Gastroesophageal sphincter (tissue), 3 donors: Measurements from ENCODE around the gene KRT82.

Experiments
- CTCF ChIP-seq, 4 experiments: fragments of 200-600 bp in 2 of 4; fragments of 450-650 bp in 2 of 4; sonication (generic) in 1 of 4; IDR thresholded peaks; one replicate each; pipeline ENCODE4 v1.5.1; 2017 to 2019; ENCODE audit warnings: antibody characterized with exemption in 4 of 4, mild to moderate bottlenecking in 2 of 4, moderate library complexity in 2 of 4
- POLR2AphosphoS5 ChIP-seq: sonication (generic); formaldehyde crosslinking; IDR thresholded peaks from one replicate; pipeline ENCODE4 v1.6.1; 2017; ENCODE audit warnings: antibody characterized with exemption

DNA sequence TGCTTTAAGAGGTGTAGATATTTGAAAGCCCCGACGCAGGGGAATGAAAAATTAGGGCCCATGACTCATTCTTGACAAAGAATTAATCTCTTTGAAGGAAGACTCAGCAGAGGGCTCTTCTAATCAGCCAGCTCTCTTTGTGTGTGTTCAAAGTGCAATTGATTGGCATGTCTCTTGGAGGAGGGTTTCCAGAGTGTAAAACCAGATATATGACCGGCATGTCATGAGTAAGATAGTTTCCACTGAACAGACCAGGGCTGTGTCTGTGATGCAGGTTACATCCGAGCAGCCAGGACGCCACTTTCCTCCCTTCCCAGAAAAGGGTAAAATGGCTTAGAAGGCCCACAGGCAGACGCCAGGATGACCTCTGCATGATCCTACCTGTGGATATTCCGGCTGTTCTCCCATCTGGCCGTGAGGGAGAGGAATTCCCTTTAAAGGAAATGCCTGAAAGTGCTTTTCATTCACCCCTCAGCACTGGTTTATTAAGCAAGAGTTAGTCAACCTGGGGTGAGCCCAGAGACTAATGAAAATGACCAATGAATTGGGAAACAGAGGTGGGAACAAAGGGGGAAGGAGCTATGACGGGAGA lies 35.3 kb upstream of the KRT82 start:
- TF ChIP-seq CTCF (IDR thresholded peaks at IDR 0.05) = no peak
- TF ChIP-seq POLR2AphosphoS5 = no peak
